ENCODE measurements around the gene IL1RN. TPM values are rescaled to one million over a fixed set of nuclear protein-coding genes. Genes with fewer than 3 reads are reported as not detected.

IL1RN gene
- total and polyA plus RNA-seq, 2 of the 4 experiments (the other 2 are of a cell fraction) = not detected

DNA sequence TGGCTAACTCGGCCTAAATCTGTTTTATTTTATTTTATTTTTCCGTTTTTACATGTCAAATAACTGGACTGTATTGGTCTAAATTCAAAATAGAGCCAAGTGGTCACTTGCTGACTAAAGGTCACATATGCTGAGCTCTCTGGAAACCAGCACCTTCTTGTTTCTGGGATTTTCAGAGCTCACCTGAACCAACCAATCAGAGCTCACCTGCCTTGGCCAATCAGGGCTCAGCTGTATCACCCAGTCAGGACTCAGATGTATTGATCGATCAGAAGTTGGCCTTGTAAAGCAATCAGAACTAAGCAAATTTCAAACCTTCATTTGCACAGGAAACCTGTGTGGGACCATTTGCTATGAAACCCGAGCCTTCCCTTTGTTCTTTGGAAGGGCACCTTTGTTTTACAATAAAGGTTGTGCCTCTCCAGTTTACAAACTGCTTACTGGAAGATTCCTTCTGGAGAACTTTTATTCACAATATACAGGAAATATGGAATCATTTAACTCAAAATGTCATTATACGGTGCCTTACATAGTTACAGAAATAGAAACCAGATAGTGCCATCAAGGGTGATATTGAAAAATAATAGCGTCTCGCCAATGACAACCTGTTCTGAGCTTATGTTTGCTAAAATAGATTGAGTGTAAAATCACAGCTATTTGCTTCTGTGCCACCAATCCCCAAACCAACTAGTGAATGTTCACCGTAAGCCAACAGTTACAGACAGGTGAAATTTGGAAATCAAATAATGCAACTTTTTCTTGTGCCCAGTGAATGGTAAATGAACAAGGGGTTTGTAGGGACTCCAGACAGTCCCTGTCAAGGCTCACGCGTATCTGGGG is 29.1 kb downstream of the IL1RN start:
- peak overlapping the region; percentile 19 for H2AFZ ChIP-seq (replicated peaks; ENCODE audit: low read length, poor library complexity)
- TF ChIP-seq MAFK (IDR thresholded peaks at IDR 0.05; ENCODE audit: low read depth, low read length) (no peak), RCOR1 (IDR thresholded peaks at IDR 0.05; ENCODE audit: insufficient replicate concordance, low read length) (no peak), CEBPB (IDR thresholded peaks at IDR 0.05; ENCODE audit: low read depth, low read length) (no peak), FOS (IDR thresholded peaks at IDR 0.05; ENCODE audit: low read depth, low read length) (no peak), BHLHE40 (IDR thresholded peaks at IDR 0.05; ENCODE audit: low read depth, low read length) (no peak), NFE2L2 (IDR thresholded peaks at IDR 0.05; ENCODE audit: low read depth, low read length) (no peak), CHD1 (IDR thresholded peaks at IDR 0.05; ENCODE audit: low read depth, low read length) (no peak), POLR2A (IDR thresholded peaks at IDR 0.05; ENCODE audit: low read depth, low read length) (no peak), RAD21 (IDR thresholded peaks at IDR 0.05; ENCODE audit: low read length) (no peak), RFX5 (IDR thresholded peaks at IDR 0.05; ENCODE audit: low read depth, low read length) (no peak), SMC3 (IDR thresholded peaks at IDR 0.05; ENCODE audit: low read depth, low read length) (no peak), MAZ (IDR thresholded peaks at IDR 0.05; ENCODE audit: borderline replicate concordance, low read depth, low read length) (no peak)
- TF ChIP-seq, protein P1, sequence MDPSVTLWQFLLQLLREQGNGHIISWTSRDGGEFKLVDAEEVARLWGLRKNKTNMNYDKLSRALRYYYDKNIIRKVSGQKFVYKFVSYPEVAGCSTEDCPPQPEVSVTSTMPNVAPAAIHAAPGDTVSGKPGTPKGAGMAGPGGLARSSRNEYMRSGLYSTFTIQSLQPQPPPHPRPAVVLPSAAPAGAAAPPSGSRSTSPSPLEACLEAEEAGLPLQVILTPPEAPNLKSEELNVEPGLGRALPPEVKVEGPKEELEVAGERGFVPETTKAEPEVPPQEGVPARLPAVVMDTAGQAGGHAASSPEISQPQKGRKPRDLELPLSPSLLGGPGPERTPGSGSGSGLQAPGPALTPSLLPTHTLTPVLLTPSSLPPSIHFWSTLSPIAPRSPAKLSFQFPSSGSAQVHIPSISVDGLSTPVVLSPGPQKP (IDR thresholded peaks at IDR 0.05; ENCODE audit: borderline replicate concordance, low read depth, low read length) = no peak
- TF ChIP-seq, protein P2, sequence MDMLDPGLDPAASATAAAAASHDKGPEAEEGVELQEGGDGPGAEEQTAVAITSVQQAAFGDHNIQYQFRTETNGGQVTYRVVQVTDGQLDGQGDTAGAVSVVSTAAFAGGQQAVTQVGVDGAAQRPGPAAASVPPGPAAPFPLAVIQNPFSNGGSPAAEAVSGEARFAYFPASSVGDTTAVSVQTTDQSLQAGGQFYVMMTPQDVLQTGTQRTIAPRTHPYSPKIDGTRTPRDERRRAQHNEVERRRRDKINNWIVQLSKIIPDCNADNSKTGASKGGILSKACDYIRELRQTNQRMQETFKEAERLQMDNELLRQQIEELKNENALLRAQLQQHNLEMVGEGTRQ (IDR thresholded peaks at IDR 0.05; ENCODE audit: low read depth, low read length) = no peak
- TF ChIP-seq, protein P3, sequence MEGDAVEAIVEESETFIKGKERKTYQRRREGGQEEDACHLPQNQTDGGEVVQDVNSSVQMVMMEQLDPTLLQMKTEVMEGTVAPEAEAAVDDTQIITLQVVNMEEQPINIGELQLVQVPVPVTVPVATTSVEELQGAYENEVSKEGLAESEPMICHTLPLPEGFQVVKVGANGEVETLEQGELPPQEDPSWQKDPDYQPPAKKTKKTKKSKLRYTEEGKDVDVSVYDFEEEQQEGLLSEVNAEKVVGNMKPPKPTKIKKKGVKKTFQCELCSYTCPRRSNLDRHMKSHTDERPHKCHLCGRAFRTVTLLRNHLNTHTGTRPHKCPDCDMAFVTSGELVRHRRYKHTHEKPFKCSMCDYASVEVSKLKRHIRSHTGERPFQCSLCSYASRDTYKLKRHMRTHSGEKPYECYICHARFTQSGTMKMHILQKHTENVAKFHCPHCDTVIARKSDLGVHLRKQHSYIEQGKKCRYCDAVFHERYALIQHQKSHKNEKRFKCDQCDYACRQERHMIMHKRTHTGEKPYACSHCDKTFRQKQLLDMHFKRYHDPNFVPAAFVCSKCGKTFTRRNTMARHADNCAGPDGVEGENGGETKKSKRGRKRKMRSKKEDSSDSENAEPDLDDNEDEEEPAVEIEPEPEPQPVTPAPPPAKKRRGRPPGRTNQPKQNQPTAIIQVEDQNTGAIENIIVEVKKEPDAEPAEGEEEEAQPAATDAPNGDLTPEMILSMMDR (conservative IDR thresholded peaks at IDR 0.05; ENCODE audit: low read depth, low read length) = no peak

More for the DNA sequence above, 29.1 kb downstream of the IL1RN start:
- Histone ChIP-seq H3K79me1 (ENCODE audit: low read depth in 1 of 2, low read length in 2 of 2) (no peaks in the 10 kb centered on the region), H2BK5ac (ENCODE audit: low read depth, low read length, poor library complexity, severe bottlenecking) (no peak overlapping the region), H2BK120ac (ENCODE audit: low read depth, low read length) (no peak overlapping the region), H3K27me3 (ENCODE audit: control insufficient read depth, insufficient read depth, low read length) (peaks cover 23% of the 10 kb centered on the region), H4K91ac (ENCODE audit: insufficient read depth, low read depth, low read length) (no peak overlapping the region), H4K5ac (ENCODE audit: low read depth, low read length) (no peak overlapping the region), H2BK15ac (ENCODE audit: low read depth, low read length) (no peak overlapping the region), H3K4me1 (ENCODE audit: control insufficient read depth, insufficient read depth, low read length) (no peaks in the 10 kb centered on the region; the same call in 1 of the 2 replicates), H2AK9ac (replicated peaks; ENCODE audit: low read depth, low read length, poor library complexity) (no peak overlapping the region), H3K18ac (ENCODE audit: low read depth, low read length) (no peak overlapping the region), H2AK5ac (ENCODE audit: low read depth, low read length) (no peak overlapping the region), H4K8ac (ENCODE audit: low read depth in 2 of 2, low read length in 2 of 2) (no peak overlapping the region), H3K36me3 (ENCODE audit: control insufficient read depth, insufficient read depth, low read length) (no peaks in the 10 kb centered on the region), H3K9me1 (ENCODE audit: insufficient read depth, low read length) (no peaks in the 10 kb centered on the region), H3K9ac (ENCODE audit: low read depth, low read length) (no peak overlapping the region), H3K56ac (ENCODE audit: extremely low read depth, insufficient read depth, low read length) (no peak overlapping the region), H3K4me3 (ENCODE audit: insufficient read depth, low read depth, low read length) (no peak overlapping the region), H3K27ac (ENCODE audit: insufficient read depth, low read length) (no peak overlapping the region), H3K23ac (ENCODE audit: low read depth, low read length) (no peak overlapping the region), H3K4ac (ENCODE audit: low read depth, low read length) (no peak overlapping the region), H3K4me2 (ENCODE audit: low read depth, low read length) (no peak overlapping the region), H4K20me1 (ENCODE audit: insufficient read depth, low read length) (no peaks in the 10 kb centered on the region), H2BK20ac (ENCODE audit: low read depth, low read length) (no peak overlapping the region), H3K9me3 (ENCODE audit: control insufficient read depth, insufficient read depth, low read length) (no peaks in the 10 kb centered on the region), H3K14ac (replicated peaks; ENCODE audit: low read depth, low read length) (no peak overlapping the region)
- ChIA-PET CTCF (interaction anchor here (1.7 kb wide), 1 partner anchor 14 kb away, joined by 4 read pairs; no protein-coding TSS in a partner anchor), POLR2A (ENCODE audit: unreplicated experiment) (no interaction called here)
- no TSS peak for BruUV-seq (replicated peaks)
- DNase-seq = no peak
- 40% methylated on average over 1 of the region's 10 CpGs; no CpG with 5 or more reads in 1 of the 2 experiments for WGBS, 2 experiments (ENCODE audit: extremely low coverage in 2 of 2, insufficient read length in 1 of 2)
- dilution Hi-C loops (cut with HindIII; ENCODE audit: low sequenced_read_pairs, unreplicated experiment) = no loop called here
- ATAC-seq (ENCODE audit: low read depth) = no peak
- intact Hi-C loops (cut with micrococcal nuclease) = no loop called here
- in situ Hi-C loops (cut with MboI; ENCODE audit: low sequenced_read_pairs) = no loop called here

Measured in IMR-90 (cell line).